Measurements from ENCODE around the gene TMEM33.

- TF ChIP-seq CTCF (IDR thresholded peaks at IDR 0.05) (no peak), SIN3A (IDR thresholded peaks at IDR 0.05; ENCODE audit: borderline replicate concordance, insufficient read depth, low read depth, low read length) (no peak)
Observed at GRCh38 chr4:41969671-41970070, 34.4 kb downstream of the TMEM33 start.

All from Panc1 (cell line).